SU-DHL-6 (cell line): ENCODE data around the gene UMAD1.

Experiments used
- EZH2phosphoT487 ChIP-seq: fragments of 200-600 bp; sonication (generic), shearing (Covaris generic); conservative IDR thresholded peaks from 2 replicates; pipeline ENCODE4 v1.6.1; 2018; ENCODE audit warnings: mild to moderate bottlenecking, antibody characterized with exemption, low read length, moderate library complexity, mixed read lengths
- TF ChIP-seq, protein P1 (sequence below): fragments of 200-600 bp; sonication (generic); IDR thresholded peaks from one replicate; pipeline ENCODE4 v1.5.1; 2017; ENCODE audit warnings: antibody characterized with exemption, mild to moderate bottlenecking, low read length, moderate library complexity; ENCODE audit not compliant: insufficient read depth, poor library complexity, severe bottlenecking

DNA sequence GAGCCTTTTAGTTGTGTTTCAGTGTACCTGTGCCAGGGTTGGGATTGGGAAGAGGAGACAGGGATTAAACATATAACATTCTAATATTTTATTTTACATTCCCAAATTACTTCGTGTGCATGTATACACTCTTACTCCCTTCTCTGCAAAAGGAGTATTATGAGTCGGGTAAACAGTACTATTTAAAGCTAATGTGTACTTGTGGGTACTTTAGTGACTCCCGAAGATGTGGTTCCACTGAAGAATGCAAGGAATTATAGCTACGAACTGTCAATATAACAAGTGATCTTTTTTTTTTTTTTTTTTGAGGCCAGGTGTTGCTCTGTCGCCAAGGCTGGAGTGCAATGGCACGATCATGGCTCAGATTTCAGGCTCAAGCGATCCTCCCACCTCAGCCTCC lies 200.5 kb downstream of the UMAD1 start:
- TF ChIP-seq EZH2phosphoT487 = no peak
- TF ChIP-seq, protein P1, sequence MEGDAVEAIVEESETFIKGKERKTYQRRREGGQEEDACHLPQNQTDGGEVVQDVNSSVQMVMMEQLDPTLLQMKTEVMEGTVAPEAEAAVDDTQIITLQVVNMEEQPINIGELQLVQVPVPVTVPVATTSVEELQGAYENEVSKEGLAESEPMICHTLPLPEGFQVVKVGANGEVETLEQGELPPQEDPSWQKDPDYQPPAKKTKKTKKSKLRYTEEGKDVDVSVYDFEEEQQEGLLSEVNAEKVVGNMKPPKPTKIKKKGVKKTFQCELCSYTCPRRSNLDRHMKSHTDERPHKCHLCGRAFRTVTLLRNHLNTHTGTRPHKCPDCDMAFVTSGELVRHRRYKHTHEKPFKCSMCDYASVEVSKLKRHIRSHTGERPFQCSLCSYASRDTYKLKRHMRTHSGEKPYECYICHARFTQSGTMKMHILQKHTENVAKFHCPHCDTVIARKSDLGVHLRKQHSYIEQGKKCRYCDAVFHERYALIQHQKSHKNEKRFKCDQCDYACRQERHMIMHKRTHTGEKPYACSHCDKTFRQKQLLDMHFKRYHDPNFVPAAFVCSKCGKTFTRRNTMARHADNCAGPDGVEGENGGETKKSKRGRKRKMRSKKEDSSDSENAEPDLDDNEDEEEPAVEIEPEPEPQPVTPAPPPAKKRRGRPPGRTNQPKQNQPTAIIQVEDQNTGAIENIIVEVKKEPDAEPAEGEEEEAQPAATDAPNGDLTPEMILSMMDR = no peak
